PFSK-1 (cell line): ENCODE measurements around the gene POU2F1.

Experiments used
- FOXP2 ChIP-seq: optimal IDR thresholded peaks from 2 replicates; pipeline ENCODE3; 2011; ENCODE audit warnings: borderline replicate concordance, control low read depth, inconsistent platforms; ENCODE audit not compliant: insufficient read depth; ENCODE audit errors: extremely low read length, extremely low read depth
- POLR2AphosphoS5 ChIP-seq: IDR thresholded peaks from 2 replicates; pipeline ENCODE4 v1.6.1; 2012; ENCODE audit warnings: low read depth, mild to moderate bottlenecking, control low read depth, low read length, moderate library complexity
- SIN3A ChIP-seq: IDR thresholded peaks from 2 replicates; pipeline ENCODE4 v1.6.1; 2012; ENCODE audit warnings: mild to moderate bottlenecking, low read length, moderate library complexity, borderline replicate concordance; ENCODE audit not compliant: insufficient read depth
- TAF1 ChIP-seq: IDR thresholded peaks from 2 replicates; pipeline ENCODE4 v1.6.1; 2012; ENCODE audit warnings: low read length, control low read depth, borderline replicate concordance; ENCODE audit not compliant: insufficient read depth
- TF ChIP-seq, protein P1 (sequence below), 2 experiments: IDR thresholded peaks; 2 replicates each; pipeline versions ENCODE4 v1.6.1 to v1.8.0; 2011 to 2012; ENCODE audit warnings: low read depth in 2 of 2, low read length in 2 of 2, control low read depth in 1 of 2, inconsistent platforms in 1 of 2, mild to moderate bottlenecking in 1 of 2, moderate library complexity in 1 of 2; ENCODE audit not compliant: insufficient read depth in 1 of 2

The POU2F1 gene

DNA sequence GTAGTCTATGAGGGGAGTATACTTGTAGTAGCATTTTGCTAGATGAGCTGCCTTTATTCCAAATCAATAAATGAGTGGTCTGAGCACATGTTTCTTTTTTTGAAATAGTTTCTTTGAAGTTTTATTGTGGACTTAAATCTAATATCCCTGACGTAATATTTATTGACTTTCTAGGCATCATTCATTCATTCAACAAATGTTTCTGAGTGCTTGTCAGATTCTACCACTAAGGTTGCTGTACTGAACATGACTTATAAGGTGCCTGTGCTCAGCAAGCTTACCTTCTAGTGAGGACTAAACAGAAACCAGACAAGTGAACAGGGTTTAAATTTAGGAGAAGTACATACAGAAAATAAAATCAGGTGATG, 68.4 kb downstream of the POU2F1 start:
- TF ChIP-seq SIN3A (no peak), FOXP2 (no peak), TAF1 (no peak), POLR2AphosphoS5 (no peak)
- TF ChIP-seq, protein P1, sequence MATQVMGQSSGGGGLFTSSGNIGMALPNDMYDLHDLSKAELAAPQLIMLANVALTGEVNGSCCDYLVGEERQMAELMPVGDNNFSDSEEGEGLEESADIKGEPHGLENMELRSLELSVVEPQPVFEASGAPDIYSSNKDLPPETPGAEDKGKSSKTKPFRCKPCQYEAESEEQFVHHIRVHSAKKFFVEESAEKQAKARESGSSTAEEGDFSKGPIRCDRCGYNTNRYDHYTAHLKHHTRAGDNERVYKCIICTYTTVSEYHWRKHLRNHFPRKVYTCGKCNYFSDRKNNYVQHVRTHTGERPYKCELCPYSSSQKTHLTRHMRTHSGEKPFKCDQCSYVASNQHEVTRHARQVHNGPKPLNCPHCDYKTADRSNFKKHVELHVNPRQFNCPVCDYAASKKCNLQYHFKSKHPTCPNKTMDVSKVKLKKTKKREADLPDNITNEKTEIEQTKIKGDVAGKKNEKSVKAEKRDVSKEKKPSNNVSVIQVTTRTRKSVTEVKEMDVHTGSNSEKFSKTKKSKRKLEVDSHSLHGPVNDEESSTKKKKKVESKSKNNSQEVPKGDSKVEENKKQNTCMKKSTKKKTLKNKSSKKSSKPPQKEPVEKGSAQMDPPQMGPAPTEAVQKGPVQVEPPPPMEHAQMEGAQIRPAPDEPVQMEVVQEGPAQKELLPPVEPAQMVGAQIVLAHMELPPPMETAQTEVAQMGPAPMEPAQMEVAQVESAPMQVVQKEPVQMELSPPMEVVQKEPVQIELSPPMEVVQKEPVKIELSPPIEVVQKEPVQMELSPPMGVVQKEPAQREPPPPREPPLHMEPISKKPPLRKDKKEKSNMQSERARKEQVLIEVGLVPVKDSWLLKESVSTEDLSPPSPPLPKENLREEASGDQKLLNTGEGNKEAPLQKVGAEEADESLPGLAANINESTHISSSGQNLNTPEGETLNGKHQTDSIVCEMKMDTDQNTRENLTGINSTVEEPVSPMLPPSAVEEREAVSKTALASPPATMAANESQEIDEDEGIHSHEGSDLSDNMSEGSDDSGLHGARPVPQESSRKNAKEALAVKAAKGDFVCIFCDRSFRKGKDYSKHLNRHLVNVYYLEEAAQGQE (IDR thresholded peaks at IDR 0.05; ENCODE audit: insufficient read depth in 1 of 2, low read depth in 2 of 2, low read length in 2 of 2) = no peak

DNA sequence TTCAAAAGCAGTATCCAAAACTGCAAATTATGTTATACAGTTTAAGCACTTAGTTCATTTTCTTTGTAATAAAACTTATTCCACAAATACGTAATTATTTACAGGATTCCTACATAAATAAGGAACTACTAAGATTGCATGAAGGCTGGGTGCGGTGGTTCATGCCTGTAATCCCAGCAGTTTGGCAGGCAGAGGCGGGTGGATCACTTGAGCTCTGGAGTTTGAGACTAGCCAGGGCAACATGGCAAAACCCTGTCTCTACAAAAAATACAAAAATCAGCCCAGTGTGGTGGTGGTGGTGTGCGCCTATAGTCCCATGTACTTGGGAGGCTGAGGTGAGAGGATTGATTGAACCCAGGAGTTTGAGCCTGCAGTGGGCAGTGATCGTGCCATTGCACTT, 69.3 kb downstream of the POU2F1 start:
- TF ChIP-seq TAF1 (no peak), FOXP2 (no peak), SIN3A (no peak), POLR2AphosphoS5 (no peak)
- TF ChIP-seq, protein P1 (IDR thresholded peaks at IDR 0.05; ENCODE audit: insufficient read depth in 1 of 2, low read depth in 2 of 2, low read length in 2 of 2) = no peak

DNA sequence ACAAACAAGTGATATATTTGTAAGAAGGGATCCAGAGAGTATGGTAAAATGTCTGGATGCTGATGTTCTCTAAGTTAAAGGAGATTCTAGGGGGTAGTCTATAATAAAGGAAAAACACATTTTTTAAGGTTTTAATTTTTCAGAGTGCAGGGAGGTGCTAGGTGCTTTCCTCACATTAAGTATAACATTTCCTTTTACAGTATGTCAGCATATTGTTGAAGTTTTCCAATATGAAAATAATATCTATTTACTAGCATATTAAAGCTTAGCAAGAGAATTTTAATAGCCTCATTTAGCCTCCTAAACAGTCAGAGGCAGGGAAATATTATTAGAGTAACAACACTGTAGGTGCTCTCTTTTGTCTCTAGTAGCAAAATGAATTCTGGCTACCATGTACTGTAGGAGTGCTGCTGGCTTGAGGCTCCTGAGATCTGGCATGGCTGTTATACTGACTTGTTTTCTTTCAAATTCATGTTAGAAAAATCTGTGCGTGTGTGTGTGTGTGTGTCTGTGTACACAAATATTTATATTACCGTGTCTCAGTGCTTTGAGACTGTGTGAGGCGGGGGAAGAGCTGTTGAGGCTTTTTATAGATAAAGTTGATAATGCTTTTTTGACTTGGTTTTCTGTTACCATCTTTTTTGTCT, 71.0 kb downstream of the POU2F1 start:
- TF ChIP-seq FOXP2 (no peak), TAF1 (no peak)
- TF ChIP-seq, protein P1 (IDR thresholded peaks at IDR 0.05; ENCODE audit: insufficient read depth in 1 of 2, low read depth in 2 of 2, low read length in 2 of 2) = no peak

DNA sequence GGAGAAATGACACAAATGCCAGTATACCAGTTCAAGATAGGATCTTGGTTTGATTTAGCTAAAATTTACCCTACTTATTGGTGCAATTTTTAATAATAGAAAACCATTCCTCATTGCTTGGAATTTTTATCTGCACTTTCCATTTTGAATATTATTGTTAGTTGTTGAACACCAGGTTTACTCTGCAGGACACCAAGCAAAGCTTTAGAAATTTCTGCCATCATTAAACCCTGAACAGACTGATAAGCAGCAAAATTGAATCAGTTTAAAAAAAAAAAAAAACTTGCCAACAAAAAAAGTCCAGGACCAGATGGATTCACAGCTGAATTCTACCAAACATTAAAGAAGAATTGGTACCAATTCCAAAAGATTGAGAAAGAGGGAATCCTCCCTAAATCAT, 71.5 kb downstream of the POU2F1 start:
- TF ChIP-seq TAF1 (no peak), SIN3A (no peak), POLR2AphosphoS5 (no peak), FOXP2 (no peak)
- TF ChIP-seq, protein P1 (IDR thresholded peaks at IDR 0.05; ENCODE audit: insufficient read depth in 1 of 2, low read depth in 2 of 2, low read length in 2 of 2) = no peak

DNA sequence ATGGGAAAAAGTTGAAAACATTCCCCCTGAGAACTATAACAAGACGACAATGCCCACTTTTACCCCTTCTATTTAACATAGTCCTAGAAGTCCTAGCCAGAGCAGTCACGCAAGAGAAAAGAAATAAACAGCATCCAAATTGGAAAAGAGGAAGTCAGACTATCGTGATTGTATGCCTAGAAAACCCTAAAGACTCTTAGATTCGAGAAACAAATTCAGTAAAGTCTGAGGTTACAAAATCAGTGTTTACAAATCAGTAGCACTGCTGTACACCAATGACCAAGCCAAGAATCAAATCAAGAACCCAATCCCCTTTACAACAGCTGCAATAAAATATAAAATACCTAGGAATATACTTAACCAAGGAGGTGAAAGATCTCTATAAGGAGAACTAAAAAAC, 72.4 kb downstream of the POU2F1 start:
- TF ChIP-seq SIN3A = no peak
- no peak for TF ChIP-seq TAF1
- no peak for TF ChIP-seq POLR2AphosphoS5
- TF ChIP-seq, protein P1 (IDR thresholded peaks at IDR 0.05; ENCODE audit: insufficient read depth in 1 of 2, low read depth in 2 of 2, low read length in 2 of 2) = no peak
- no peak for TF ChIP-seq FOXP2
